Panc1 (cell line): ENCODE results near the gene APOA5. TPM values are rescaled to one million over a fixed set of nuclear protein-coding genes. Genes with fewer than 3 reads are reported as not detected.

Experiments used
- ATAC-seq: fragments of 200-7000 bp; cut with Tn5 transposase; 2 replicates; pipeline ENCODE4 v1.9.1; 2020; ENCODE audit warnings: mild to moderate bottlenecking, moderate library complexity
- BruUV-seq: library from RNA; stranded (reverse); fragments of 400-500 nt; replicated peaks from 2 replicates; lab custom pipeline; 2021; lab: Mats Ljungman, UMichigan
- CTCF ChIA-PET: fragments of 300-600 bp; sonication (Branson Sonifier 250); formaldehyde crosslinking; loops from one replicate; lab custom pipeline; 2022; ENCODE audit warnings: antibody characterized with exemption; lab: Charles Lee
- POLR2A ChIA-PET: fragments of 300-600 bp; sonication (Branson Sonifier 250); formaldehyde crosslinking; loops from one replicate; lab custom pipeline; 2022; ENCODE audit warnings: antibody characterized with exemption; lab: Charles Lee
- DNase-seq: peaks from one replicate; pipeline ENCODE4 v3.0.0-alpha.2; 2010; ENCODE audit warnings: low read depth, low spot score
- H3K27ac ChIP-seq: 2 replicates; pipeline ENCODE4 v1.5.1; 2011; ENCODE audit warnings: mild to moderate bottlenecking, low read length, inconsistent platforms
- H3K27me3 ChIP-seq: fragments of 200-500 bp; sonication (Bioruptor generic); 2 replicates; pipeline ENCODE4 v1.6.0; 2014; ENCODE audit warnings: low read length, inconsistent platforms; ENCODE audit not compliant: control insufficient read depth, insufficient read depth
- H3K36me3 ChIP-seq: fragments of 200-500 bp; sonication (Bioruptor generic); 2 replicates; pipeline ENCODE4 v1.5.1; 2014; ENCODE audit warnings: inconsistent platforms, mild to moderate bottlenecking, low read length, moderate library complexity; ENCODE audit not compliant: control insufficient read depth, insufficient read depth
- H3K4me1 ChIP-seq: 2 replicates; pipeline ENCODE4 v1.5.1; 2011; ENCODE audit warnings: inconsistent platforms, mild to moderate bottlenecking, low read length, moderate library complexity; ENCODE audit not compliant: control insufficient read depth, insufficient read depth
- H3K4me3 ChIP-seq, 2 experiments: 2 replicates each; pipeline ENCODE4 v1.5.1; 2011 to 2012; ENCODE audit warnings: low read depth in 2 of 2, low read length in 2 of 2, mild to moderate bottlenecking in 2 of 2, inconsistent platforms in 1 of 2, moderate library complexity in 1 of 2
- H3K9me3 ChIP-seq: fragments of 200-500 bp; sonication (Bioruptor generic); 2 replicates; pipeline ENCODE4 v1.5.1; 2014; ENCODE audit warnings: low read depth, mild to moderate bottlenecking, inconsistent platforms, low read length, moderate library complexity; ENCODE audit not compliant: control insufficient read depth, insufficient read depth
- POLR2AphosphoS5 ChIP-seq: IDR thresholded peaks from 2 replicates; pipeline ENCODE4 v1.6.1; 2012; ENCODE audit warnings: mild to moderate bottlenecking, low read depth, low read length, moderate library complexity
- SIN3A ChIP-seq: IDR thresholded peaks from 2 replicates; pipeline ENCODE4 v1.6.1; 2012; ENCODE audit warnings: low read depth, mild to moderate bottlenecking, low read length, moderate library complexity, borderline replicate concordance; ENCODE audit not compliant: insufficient read depth
- TCF7L2 ChIP-seq: IDR thresholded peaks from 2 replicates; pipeline ENCODE4 v1.6.1; 2011; ENCODE audit warnings: mild to moderate bottlenecking, low read depth, low read length, inconsistent platforms
- in situ Hi-C: cut with HindIII; loops from 2 replicates; pipeline ENCODE4 v1.10.0; 2016; ENCODE audit warnings: low sequenced_read_pairs, low pct_unique_long_range_greater_than_20kb
- intact Hi-C: fragments of 100-400 bp; cut with micrococcal nuclease; formaldehyde crosslinking; loops from one replicate; pipeline ENCODE4 v1.10.0; 2022; ENCODE audit not compliant: unreplicated experiment
- total RNA-seq: library from RNA; stranded (reverse); gene quantifications from one replicate; pipeline ENCODE4 v1.2.1, GENCODE V29; 2021; ENCODE audit not compliant: unreplicated experiment
- TF ChIP-seq, protein P1 (sequence below): fragments of 450-650 bp; IDR thresholded peaks from 2 replicates; pipeline ENCODE4 v1.5.1; 2017; ENCODE audit warnings: mild to moderate bottlenecking
- TF ChIP-seq, protein P2 (sequence below), 2 experiments: IDR thresholded peaks; 2 replicates each; pipeline ENCODE4 v1.6.1; 2011 to 2012; ENCODE audit warnings: low read depth in 2 of 2, control low read depth in 1 of 2, low read length in 1 of 2, mild to moderate bottlenecking in 1 of 2, moderate library complexity in 1 of 2; ENCODE audit not compliant: insufficient read depth in 1 of 2

Gene APOA5
- total RNA-seq, 1 experiment from 2014 or later = 0.39 TPM

DNA sequence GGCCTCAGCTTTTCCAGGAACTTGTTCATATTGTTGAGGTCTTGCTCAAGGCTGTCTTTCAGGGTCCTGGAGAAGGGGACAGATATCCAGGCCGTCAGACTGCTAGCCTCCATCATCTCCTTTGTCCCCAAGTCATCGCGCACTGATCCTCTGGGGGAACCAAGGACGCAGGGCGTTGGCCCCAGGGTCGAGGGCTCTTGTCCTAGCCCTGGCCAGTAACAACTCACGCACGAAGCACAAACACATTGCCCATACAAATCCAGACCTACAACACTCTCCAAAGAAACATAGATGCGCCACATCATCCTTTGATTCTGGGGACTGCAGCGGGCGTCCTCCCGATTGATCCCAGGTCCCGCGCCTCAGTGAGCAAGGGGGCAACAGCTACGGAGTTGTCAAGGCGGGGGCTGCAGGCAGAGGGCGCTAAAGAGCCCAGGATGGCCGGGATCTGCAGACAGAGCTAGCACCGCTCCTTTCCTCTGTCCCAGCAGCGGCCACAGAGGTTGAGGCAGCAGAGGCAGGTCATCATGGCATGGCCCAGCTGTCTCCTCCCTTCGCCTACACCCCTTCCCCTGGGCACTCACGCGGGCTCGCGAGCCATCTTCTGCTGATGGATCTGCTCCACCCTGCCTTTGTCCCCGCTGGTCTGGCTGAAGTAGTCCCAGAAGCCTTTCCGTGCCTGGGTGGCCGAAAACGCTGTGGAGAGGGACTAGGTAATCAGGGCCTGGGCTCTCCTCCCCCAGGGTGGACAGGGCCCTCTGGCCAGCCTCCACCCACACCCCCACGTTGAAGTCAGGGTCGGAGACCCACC is 472 bp downstream of the APOA5 start:
- intact Hi-C loops = loop anchor here (1.0 to 5.0 kb wide), 2 partner anchors 46 to 315 kb away; partner anchors contain the start of gene APOA1
- Histone ChIP-seq H3K4me3 (no peak overlapping the region), H3K27ac (no peak overlapping the region), H3K4me1 (peaks cover 15% of the 10 kb centered on the region), H3K27me3 (no peaks in the 10 kb centered on the region), H3K36me3 (peaks cover 12% of the 10 kb centered on the region), H3K9me3 (no peaks in the 10 kb centered on the region)
- peak; percentile 69 for ATAC-seq
- BruUV-seq = no TSS peak
- CTCF ChIA-PET = interaction anchor here (0.5 to 4.2 kb wide), 13 partner anchors 30 to 436 kb away, joined by 3 to 76 read pairs (median 4); partner anchors contain the start of gene APOA1
- POLR2A ChIA-PET = interaction anchor here (0.6 kb wide), 1 partner anchor 40 kb away, joined by 5 read pairs; no protein-coding TSS in a partner anchor
- TF ChIP-seq, protein P1, sequence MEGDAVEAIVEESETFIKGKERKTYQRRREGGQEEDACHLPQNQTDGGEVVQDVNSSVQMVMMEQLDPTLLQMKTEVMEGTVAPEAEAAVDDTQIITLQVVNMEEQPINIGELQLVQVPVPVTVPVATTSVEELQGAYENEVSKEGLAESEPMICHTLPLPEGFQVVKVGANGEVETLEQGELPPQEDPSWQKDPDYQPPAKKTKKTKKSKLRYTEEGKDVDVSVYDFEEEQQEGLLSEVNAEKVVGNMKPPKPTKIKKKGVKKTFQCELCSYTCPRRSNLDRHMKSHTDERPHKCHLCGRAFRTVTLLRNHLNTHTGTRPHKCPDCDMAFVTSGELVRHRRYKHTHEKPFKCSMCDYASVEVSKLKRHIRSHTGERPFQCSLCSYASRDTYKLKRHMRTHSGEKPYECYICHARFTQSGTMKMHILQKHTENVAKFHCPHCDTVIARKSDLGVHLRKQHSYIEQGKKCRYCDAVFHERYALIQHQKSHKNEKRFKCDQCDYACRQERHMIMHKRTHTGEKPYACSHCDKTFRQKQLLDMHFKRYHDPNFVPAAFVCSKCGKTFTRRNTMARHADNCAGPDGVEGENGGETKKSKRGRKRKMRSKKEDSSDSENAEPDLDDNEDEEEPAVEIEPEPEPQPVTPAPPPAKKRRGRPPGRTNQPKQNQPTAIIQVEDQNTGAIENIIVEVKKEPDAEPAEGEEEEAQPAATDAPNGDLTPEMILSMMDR = peak; percentile 97
- no peak; the same call in 1 of the 2 replicates for TF ChIP-seq POLR2AphosphoS5
- in situ Hi-C loops = no loop called here
- DNase-seq = no peak

DNA sequence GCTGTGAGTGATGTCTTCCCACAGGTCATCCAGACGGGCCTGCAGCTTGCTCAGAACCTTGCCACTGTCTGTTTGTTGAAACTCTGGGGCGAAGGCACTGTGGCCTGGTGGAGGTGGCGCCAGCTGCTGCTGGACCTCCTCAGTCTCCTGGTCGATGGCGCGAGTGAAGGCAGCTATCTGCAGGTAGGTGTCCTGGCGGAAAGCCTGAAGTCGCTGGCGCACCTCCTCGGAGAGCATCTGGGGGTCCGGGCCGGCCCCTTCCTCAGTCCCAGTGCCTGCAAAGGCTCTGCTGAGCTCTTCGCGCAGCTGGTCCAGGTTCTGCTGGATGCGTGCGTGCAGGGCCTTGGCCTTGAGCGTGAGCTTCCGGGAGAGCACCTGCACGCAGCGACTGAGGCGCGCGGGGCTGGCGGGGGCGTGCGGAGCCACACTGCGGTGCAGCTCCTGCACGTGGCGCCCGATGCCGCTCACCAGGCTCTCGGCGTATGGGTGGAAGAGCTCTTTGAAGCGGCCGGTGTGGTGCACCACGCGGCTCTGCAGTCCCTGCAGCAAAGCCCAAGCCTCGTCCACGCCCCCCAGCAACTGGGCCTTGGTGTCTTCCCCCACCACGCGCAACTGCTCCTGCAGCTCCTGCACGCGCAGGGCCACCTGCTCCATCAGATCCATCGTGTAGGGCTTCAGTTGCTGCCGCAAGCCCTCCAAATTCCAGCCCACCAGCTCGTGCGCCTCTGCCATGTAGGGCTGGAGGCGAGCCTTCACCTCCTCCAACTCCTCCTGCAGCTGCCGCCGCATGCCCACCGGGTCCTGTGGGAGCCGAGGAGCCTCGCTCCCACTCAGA is 1.3 kb downstream of the APOA5 start:
- TF ChIP-seq TCF7L2 (no peak), SIN3A (no peak), POLR2AphosphoS5 (no peak)
- TF ChIP-seq, protein P2, sequence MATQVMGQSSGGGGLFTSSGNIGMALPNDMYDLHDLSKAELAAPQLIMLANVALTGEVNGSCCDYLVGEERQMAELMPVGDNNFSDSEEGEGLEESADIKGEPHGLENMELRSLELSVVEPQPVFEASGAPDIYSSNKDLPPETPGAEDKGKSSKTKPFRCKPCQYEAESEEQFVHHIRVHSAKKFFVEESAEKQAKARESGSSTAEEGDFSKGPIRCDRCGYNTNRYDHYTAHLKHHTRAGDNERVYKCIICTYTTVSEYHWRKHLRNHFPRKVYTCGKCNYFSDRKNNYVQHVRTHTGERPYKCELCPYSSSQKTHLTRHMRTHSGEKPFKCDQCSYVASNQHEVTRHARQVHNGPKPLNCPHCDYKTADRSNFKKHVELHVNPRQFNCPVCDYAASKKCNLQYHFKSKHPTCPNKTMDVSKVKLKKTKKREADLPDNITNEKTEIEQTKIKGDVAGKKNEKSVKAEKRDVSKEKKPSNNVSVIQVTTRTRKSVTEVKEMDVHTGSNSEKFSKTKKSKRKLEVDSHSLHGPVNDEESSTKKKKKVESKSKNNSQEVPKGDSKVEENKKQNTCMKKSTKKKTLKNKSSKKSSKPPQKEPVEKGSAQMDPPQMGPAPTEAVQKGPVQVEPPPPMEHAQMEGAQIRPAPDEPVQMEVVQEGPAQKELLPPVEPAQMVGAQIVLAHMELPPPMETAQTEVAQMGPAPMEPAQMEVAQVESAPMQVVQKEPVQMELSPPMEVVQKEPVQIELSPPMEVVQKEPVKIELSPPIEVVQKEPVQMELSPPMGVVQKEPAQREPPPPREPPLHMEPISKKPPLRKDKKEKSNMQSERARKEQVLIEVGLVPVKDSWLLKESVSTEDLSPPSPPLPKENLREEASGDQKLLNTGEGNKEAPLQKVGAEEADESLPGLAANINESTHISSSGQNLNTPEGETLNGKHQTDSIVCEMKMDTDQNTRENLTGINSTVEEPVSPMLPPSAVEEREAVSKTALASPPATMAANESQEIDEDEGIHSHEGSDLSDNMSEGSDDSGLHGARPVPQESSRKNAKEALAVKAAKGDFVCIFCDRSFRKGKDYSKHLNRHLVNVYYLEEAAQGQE (IDR thresholded peaks at IDR 0.05; ENCODE audit: insufficient read depth in 1 of 2, low read depth in 2 of 2, low read length in 1 of 2) = no peak
- TF ChIP-seq, protein P1 = no peak
- in situ Hi-C loops = no loop called here
- intact Hi-C loops = loop anchor here (1.0 to 5.0 kb wide), 2 partner anchors 47 to 316 kb away; partner anchors contain the start of gene APOA1
- ChIA-PET CTCF (interaction anchor here (0.5 to 4.2 kb wide), 14 partner anchors 9 to 437 kb away, joined by 3 to 76 read pairs (median 3); partner anchors contain the start of genes APOA1 and BUD13), POLR2A (interaction anchor here (0.5 to 1.1 kb wide), 2 partner anchors 45 to 354 kb away, joined by 4 to 7 read pairs; partner anchors contain the start of gene PAFAH1B2)
- Histone ChIP-seq H3K27ac (no peak overlapping the region), H3K4me1 (peaks cover 15% of the 10 kb centered on the region), H3K9me3 (no peaks in the 10 kb centered on the region), H3K27me3 (no peaks in the 10 kb centered on the region), H3K4me3 (no peak overlapping the region), H3K36me3 (peaks cover 20% of the 10 kb centered on the region)
- no peak for ATAC-seq
- BruUV-seq = no TSS peak
- DNase-seq = no peak
